Measurements from ENCODE around the gene OR6C68.
"Not testable (repeated sequence)": the region's sequence is repeated elsewhere in the genome, so short reads cannot be mapped to it uniquely, and the experiment has no call there.

Gene OR6C68

GRCh38 chr12:55492078-55492477, at the start of gene OR6C68:
OR6C68 (plus strand) TSS chr12:55492378; CDS start chr12:55492378, 0 bp downstream.
- H3K4me3 ChIP-seq (ENCODE audit: low read depth, low read length) = no peak within 1 kb of the TSS
- no peak for DNase-seq (ENCODE audit: low read depth)
- no peak for TF ChIP-seq CTCF (IDR thresholded peaks at IDR 0.05; ENCODE audit: low read depth, low read length, missing control alignments)
- in situ Hi-C loops (cut with HindIII; ENCODE audit: low sequenced_read_pairs) = no loop called here

GRCh38 chr12:55443776-55444175, 48.4 kb upstream of the OR6C68 start, which contains the start of gene OR6C2:
OR6C2 (plus strand) TSS chr12:55444076; CDS start chr12:55452214, 8,138 bp downstream.
- in situ Hi-C loops (cut with HindIII; ENCODE audit: low sequenced_read_pairs) = no loop called here
- TF ChIP-seq CTCF (IDR thresholded peaks at IDR 0.05; ENCODE audit: low read depth, low read length, missing control alignments) = no peak
- no peak for DNase-seq (ENCODE audit: low read depth)
- H3K4me3 ChIP-seq (ENCODE audit: low read depth, low read length) = no peak within 1 kb of the TSS

- no peak for TF ChIP-seq CTCF (IDR thresholded peaks at IDR 0.05; ENCODE audit: low read depth, low read length, missing control alignments)
- in situ Hi-C loops (cut with HindIII; ENCODE audit: low sequenced_read_pairs) = no loop called here
These were observed 46.8 kb upstream of the OR6C68 start for GRCh38 chr12:55445357-55445756.

GRCh38 chr12:55446326-55446725, 45.9 kb upstream of the OR6C68 start:
- no peak for DNase-seq (ENCODE audit: low read depth)
- H3K4me3 ChIP-seq (ENCODE audit: low read depth, low read length) = no peak overlapping the region
- no peak for TF ChIP-seq CTCF (IDR thresholded peaks at IDR 0.05; ENCODE audit: low read depth, low read length, missing control alignments)
- in situ Hi-C loops (cut with HindIII; ENCODE audit: low sequenced_read_pairs) = no loop called here

More at GRCh38 chr12:55445357-55445756, 46.8 kb upstream of the OR6C68 start:
- no peak overlapping the region for H3K4me3 ChIP-seq (ENCODE audit: low read depth, low read length)
- DNase-seq (ENCODE audit: low read depth) = no peak

GRCh38 chr12:55448825-55449224, 43.4 kb upstream of the OR6C68 start:
- H3K4me3 ChIP-seq (ENCODE audit: low read depth, low read length) = no peak overlapping the region
- TF ChIP-seq CTCF (IDR thresholded peaks at IDR 0.05; ENCODE audit: low read depth, low read length, missing control alignments) = no peak
- no peak for DNase-seq (ENCODE audit: low read depth)
- in situ Hi-C loops (cut with HindIII; ENCODE audit: low sequenced_read_pairs) = no loop called here

GRCh38 chr12:55464926-55465325, 27.3 kb upstream of the OR6C68 start:
- in situ Hi-C loops (cut with HindIII; ENCODE audit: low sequenced_read_pairs); H3K4me3 ChIP-seq (ENCODE audit: low read depth, low read length); DNase-seq (ENCODE audit: low read depth): not testable (repeated sequence)

GRCh38 chr12:55467836-55468235, 24.3 kb upstream of the OR6C68 start:
- no peak overlapping the region for H3K4me3 ChIP-seq (ENCODE audit: low read depth, low read length)
- in situ Hi-C loops (cut with HindIII; ENCODE audit: low sequenced_read_pairs) = no loop called here
- no peak for DNase-seq (ENCODE audit: low read depth)
- TF ChIP-seq CTCF (IDR thresholded peaks at IDR 0.05; ENCODE audit: low read depth, low read length, missing control alignments) = no peak
